MM.1S (cell line): Measurements from ENCODE around the gene GART.
"Not testable (repeated sequence)": the region's sequence is repeated elsewhere in the genome, so short reads cannot be mapped to it uniquely, and the experiment has no call there.

Source experiments
- DNase-seq: peaks from one replicate; pipeline ENCODE4 v3.0.0-alpha.2; 2015
- H2AFZ ChIP-seq: fragments of 300-600 bp; sonication (generic); 2 replicates; pipeline ENCODE4 v1.6.0; 2016; ENCODE audit warnings: antibody characterized with exemption, low read length
- H3F3A ChIP-seq: fragments of 300-600 bp; sonication (generic); 2 replicates; pipeline ENCODE4 v1.6.1; 2016; ENCODE audit warnings: mild to moderate bottlenecking, antibody characterized with exemption, low read length, moderate library complexity, mixed read lengths; ENCODE audit not compliant: insufficient read depth
- H3K27ac ChIP-seq: fragments of 300-600 bp; sonication (generic); 2 replicates; pipeline ENCODE4 v1.5.1; 2016; ENCODE audit warnings: mild to moderate bottlenecking, low read length
- H3K27me3 ChIP-seq: fragments of 300-600 bp; sonication (generic); replicated peaks from 2 replicates; pipeline ENCODE4 v1.6.0; 2016; ENCODE audit warnings: low read length; ENCODE audit not compliant: insufficient read depth
- H3K36me3 ChIP-seq: fragments of 300-600 bp; sonication (generic); replicated peaks from 2 replicates; pipeline ENCODE4 v1.6.1; 2016; ENCODE audit warnings: mild to moderate bottlenecking, low read length, mixed read lengths; ENCODE audit not compliant: insufficient read depth
- H3K4me1 ChIP-seq: fragments of 300-600 bp; sonication (generic); 2 replicates; pipeline ENCODE4 v1.6.1; 2016; ENCODE audit warnings: low read length, mixed read lengths
- H3K4me2 ChIP-seq: fragments of 300-600 bp; sonication (generic); 2 replicates; pipeline ENCODE4 v1.6.0; 2016; ENCODE audit warnings: low read depth, low read length
- H3K4me3 ChIP-seq: fragments of 300-600 bp; sonication (generic); 2 replicates; pipeline ENCODE4 v1.5.1; 2016; ENCODE audit warnings: low read length, mixed read lengths
- H3K79me2 ChIP-seq: fragments of 300-600 bp; sonication (generic); 2 replicates; pipeline ENCODE4 v1.6.1; 2016; ENCODE audit warnings: mixed run types, low read length, mixed read lengths
- H3K9ac ChIP-seq: fragments of 300-600 bp; sonication (generic); 2 replicates; pipeline ENCODE4 v1.6.1; 2016; ENCODE audit warnings: low read length, mixed read lengths
- H3K9me2 ChIP-seq: fragments of 300-600 bp; sonication (generic); replicated peaks from 2 replicates; pipeline ENCODE4 v1.6.1; 2016; ENCODE audit warnings: mild to moderate bottlenecking, low read length, mixed read lengths; ENCODE audit not compliant: insufficient read depth
- H3K9me3 ChIP-seq: fragments of 300-600 bp; sonication (generic); replicated peaks from 2 replicates; pipeline ENCODE4 v1.6.1; 2016; ENCODE audit warnings: mild to moderate bottlenecking, low read length, mixed read lengths; ENCODE audit not compliant: insufficient read depth
- H4K20me1 ChIP-seq: fragments of 300-600 bp; sonication (generic); 2 replicates; pipeline ENCODE4 v1.6.1; 2016; ENCODE audit warnings: mild to moderate bottlenecking, low read length, moderate library complexity, mixed read lengths; ENCODE audit not compliant: insufficient read depth
- CTCF ChIP-seq: fragments of 300-600 bp; sonication (generic); IDR thresholded peaks from 2 replicates; pipeline ENCODE4 v1.5.1; 2016; ENCODE audit warnings: antibody characterized with exemption, low read length, mixed read lengths
- EZH2 ChIP-seq: fragments of 300-600 bp; sonication (generic); optimal IDR thresholded peaks from 2 replicates; pipeline ENCODE3; 2017; ENCODE audit warnings: low read depth, mild to moderate bottlenecking, antibody characterized with exemption, low read length, mixed read lengths
- EZH2phosphoT487 ChIP-seq: fragments of 300-600 bp; sonication (generic); IDR thresholded peaks from 2 replicates; pipeline ENCODE4 v1.6.1; 2018; ENCODE audit warnings: antibody characterized with exemption, low read length

Gene GART

GRCh38 chr21:33578214-33578613, 36.3 kb upstream of the GART start:
- Histone ChIP-seq H3K9me2 (no peaks in the 10 kb centered on the region), H2AFZ (no peak overlapping the region), H3K36me3 (peaks cover 21% of the 10 kb centered on the region), H3K4me1 (no peaks in the 10 kb centered on the region), H3K27me3 (no peaks in the 10 kb centered on the region), H3K79me2 (peaks cover 33% of the 10 kb centered on the region), H3K9me3 (no peaks in the 10 kb centered on the region), H4K20me1 (peaks cover 9% of the 10 kb centered on the region), H3K4me2 (no peak overlapping the region), H3K4me3 (no peak overlapping the region), H3K27ac (no peak overlapping the region), H3K9ac (no peak overlapping the region), H3F3A (peaks cover 48% of the 10 kb centered on the region)
- TF ChIP-seq EZH2phosphoT487 (no peak), CTCF (no peak), EZH2 (no peak)
- DNase-seq: no peak

- not testable (repeated sequence) for H3K27me3 ChIP-seq, H3K27ac ChIP-seq, H3K4me1 ChIP-seq, DNase-seq, H3K9me2 ChIP-seq, H3K4me2 ChIP-seq, H3K9ac ChIP-seq, H2AFZ ChIP-seq, H3K4me3 ChIP-seq, H4K20me1 ChIP-seq, H3K9me3 ChIP-seq
- H3F3A ChIP-seq: peaks cover 44% of the 10 kb centered on the region
- peaks cover 27% of the 10 kb centered on the region for H3K36me3 ChIP-seq
- H3K79me2 ChIP-seq: peaks cover 42% of the 10 kb centered on the region
These were observed 34.8 kb upstream of the GART start for GRCh38 chr21:33576741-33577141.

- Histone ChIP-seq H3K4me2 (no peak overlapping the region), H2AFZ (no peak overlapping the region), H3K27ac (no peak overlapping the region), H3K9me3 (no peaks in the 10 kb centered on the region), H3K4me1 (no peaks in the 10 kb centered on the region), H3K79me2 (peaks cover 68% of the 10 kb centered on the region), H3K9ac (no peak overlapping the region), H4K20me1 (peaks cover 14% of the 10 kb centered on the region), H3K36me3 (peaks cover 27% of the 10 kb centered on the region), H3K9me2 (no peaks in the 10 kb centered on the region), H3K27me3 (no peaks in the 10 kb centered on the region), H3F3A (peaks cover 21% of the 10 kb centered on the region), H3K4me3 (no peak overlapping the region)
- TF ChIP-seq EZH2phosphoT487 (no peak), CTCF (no peak), EZH2 (no peak)
- no peak for DNase-seq
These were observed 30.4 kb upstream of the GART start for GRCh38 chr21:33572350-33572749.

GRCh38 chr21:33569991-33570390, 28.1 kb upstream of the GART start:
- Histone ChIP-seq H3K27ac (no peak overlapping the region), H3K79me2 (peaks cover 59% of the 10 kb centered on the region), H3K9me3 (no peaks in the 10 kb centered on the region), H4K20me1 (peaks cover 5% of the 10 kb centered on the region), H3K9me2 (no peaks in the 10 kb centered on the region), H3K4me2 (no peak overlapping the region), H3K27me3 (no peaks in the 10 kb centered on the region), H3K4me1 (no peaks in the 10 kb centered on the region), H3F3A (peaks cover 18% of the 10 kb centered on the region), H3K4me3 (no peak overlapping the region), H2AFZ (no peak overlapping the region), H3K36me3 (peaks cover 21% of the 10 kb centered on the region), H3K9ac (no peak overlapping the region)
- DNase-seq: no peak
- TF ChIP-seq EZH2 (no peak), EZH2phosphoT487 (no peak), CTCF (no peak)
